Glomerular endothelial cell (primary cell): ENCODE data around the gene BPI. TPM values are rescaled to one million over a fixed set of nuclear protein-coding genes. Genes with fewer than 3 reads are reported as not detected.
"Not testable (repeated sequence)": the region's sequence is repeated elsewhere in the genome, so short reads cannot be mapped to it uniquely, and the experiment has no call there.

Experiments used
- DNase-seq: peaks from one replicate; pipeline ENCODE4 v3.0.0-alpha.2; 2011; ENCODE audit warnings: low read depth, low spot score; ENCODE audit errors: extremely low read depth
- total RNA-seq: library from RNA; depleted of rRNA; stranded (reverse); fragments of >200 nt; gene quantifications from 2 replicates; pipeline ENCODE4 v1.2.3, GENCODE V29; 2015

Gene BPI
- total RNA-seq, 1 donor from 2014 or later = not detected

DNA sequence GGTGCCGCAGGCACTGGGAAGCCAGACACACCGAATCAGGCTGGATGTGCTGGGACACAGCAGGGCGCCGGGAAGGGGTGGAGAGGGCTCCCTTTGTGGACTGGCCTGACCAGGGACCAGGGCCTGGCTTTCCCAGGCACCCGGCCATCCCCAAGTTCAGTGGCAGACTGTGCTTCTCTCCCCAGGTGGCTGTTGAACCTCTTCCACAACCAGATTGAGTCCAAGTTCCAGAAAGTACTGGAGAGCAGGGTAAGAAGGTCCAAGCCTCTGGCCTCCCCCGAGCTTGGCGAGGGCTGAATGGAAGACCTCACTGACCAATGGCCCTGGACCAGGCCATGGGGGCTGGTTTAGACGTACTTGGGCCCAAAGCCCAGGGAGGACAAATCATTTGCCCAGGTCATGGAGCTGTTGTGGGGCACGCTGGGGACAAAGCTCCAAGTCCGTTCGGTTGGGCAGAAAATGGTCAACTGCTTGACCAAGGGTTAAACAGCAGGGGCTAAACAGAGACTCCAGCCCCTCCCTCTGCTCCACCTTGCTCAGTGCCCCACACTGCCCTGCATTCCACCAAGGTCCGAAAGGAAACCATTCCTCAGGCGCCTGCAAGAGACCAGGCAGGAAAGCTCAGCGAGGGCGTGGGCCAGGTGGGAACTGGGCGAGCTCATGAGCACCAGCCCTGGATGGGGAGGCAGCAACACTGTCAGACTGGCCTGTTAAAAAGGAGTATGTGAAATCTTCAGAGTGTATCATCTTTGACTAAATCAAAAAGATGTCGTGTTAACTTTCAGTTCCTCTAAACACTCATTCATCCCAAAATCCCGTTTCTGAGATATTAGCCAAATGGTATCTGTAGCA lies 51.4 kb downstream of the BPI start:
- no peak for DNase-seq

DNA sequence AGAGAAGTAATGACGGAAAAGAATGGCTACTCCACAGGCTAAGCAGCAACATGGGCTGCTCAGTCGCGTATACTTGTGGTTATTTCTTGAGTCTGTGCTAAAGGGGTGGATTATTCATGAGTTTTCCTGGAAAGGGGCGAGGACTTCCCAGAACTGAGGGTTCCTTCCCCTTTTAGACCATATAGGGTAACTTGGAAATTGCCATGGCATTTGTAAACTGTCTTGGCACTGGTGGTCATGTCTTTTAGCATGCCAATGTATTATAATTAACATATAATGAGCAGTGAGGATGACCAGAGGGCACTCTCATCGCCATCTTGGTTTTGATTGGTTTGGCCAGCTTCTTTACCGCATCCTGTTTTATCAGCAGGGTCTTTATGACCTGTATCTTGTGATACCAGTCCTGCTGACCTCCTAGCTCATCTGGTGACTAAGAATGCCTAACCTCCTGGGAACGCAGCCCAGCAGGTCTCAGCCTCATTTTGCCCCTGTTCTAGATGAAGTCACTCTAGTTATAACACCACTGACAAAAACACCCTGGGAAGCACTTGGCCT lies 53.8 kb downstream of the BPI start:
- no peak for DNase-seq

DNA sequence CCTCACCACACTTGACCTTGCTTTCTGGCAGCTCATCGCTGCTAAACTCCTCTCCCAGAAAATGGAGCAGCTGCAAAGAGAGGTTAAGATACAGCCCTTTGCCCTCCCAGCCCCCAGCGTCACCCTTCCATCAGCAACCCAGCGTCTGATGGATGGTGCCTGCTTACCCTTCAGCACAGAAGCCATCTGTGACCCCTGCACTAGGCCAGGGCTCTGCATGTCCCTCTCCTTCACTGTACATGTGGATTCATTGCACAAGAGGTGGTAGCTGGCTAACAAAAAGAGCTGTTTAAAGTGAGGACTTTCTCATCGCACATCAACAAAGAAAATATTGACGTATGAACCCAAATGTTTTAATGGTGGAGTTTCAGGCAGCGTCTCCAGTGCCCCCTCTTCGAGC lies 54.6 kb downstream of the BPI start:
- no peak for DNase-seq

DNA sequence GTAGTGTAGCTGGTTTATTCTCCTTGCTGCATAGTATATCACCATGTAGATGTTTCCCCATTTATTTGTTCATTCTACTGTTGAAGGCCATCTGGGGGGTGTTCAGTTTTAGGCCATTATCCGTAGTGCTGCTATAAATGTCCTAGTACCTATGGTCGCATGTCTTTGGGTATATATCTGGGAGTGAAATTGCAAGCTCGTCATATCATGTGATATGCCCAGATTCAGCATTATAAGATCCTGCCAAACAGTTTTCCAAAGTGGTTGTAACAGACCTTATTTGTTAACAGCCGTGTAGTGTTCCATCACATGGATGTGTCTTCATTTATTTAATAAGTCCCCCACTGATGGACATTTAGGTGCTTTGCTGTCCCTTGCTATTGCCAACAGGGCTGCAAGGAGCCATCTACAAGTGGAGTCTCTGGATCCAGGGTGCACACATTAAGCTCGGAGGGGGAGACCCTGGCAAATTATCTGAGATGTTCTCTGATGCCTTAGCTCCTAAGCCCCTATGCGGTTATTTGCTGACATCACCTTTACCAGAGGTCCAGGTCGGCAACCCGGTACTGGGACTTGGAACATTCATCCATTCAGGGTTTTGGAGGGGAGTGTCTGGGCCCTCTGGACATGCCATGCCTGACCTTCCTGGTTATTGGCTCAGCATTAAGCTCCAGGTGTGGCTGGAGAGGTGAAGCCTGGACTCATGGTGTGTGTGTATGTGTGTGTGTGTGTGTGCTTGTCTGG lies 59.2 kb downstream of the BPI start:
- DNase-seq = no peak

DNA sequence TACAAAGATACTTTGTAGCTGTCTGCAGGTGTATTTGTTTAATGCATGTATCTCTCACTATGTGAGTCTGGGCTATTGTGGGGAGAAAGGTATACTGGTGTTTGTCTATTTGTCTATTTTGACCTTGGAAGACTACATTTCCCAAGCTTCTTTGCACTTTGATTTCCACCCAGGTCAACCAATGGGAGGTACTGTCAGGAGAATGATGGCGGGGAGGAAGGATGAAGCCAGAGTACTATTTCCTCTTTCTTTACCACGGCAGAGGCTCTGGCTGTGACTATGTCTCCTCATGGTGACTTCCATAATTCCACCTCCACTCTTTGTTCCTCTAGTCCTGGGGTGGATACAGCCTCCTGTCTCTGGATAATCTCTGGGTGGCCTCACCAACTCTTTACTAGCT lies 65.4 kb downstream of the BPI start:
- no peak for DNase-seq

DNA sequence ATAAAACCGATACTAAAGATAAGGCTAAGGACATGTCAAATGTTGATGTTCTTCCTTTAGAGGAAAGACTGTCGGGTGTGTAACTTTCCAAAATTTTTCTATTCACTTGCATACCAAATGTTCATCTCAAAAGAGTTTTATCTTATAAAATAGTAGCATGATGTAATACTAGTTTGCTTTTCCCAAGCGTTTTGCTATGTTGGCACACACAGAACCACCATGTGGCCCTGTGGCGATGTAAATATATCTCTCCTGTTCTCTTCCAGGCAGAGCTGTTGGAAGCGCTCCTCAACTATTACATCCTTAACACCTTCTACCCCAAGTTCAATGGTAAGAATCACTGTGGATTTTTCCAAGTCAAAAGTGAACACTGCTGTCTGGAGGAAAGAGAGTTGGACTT lies 68.8 kb downstream of the BPI start:
- no peak for DNase-seq

DNA sequence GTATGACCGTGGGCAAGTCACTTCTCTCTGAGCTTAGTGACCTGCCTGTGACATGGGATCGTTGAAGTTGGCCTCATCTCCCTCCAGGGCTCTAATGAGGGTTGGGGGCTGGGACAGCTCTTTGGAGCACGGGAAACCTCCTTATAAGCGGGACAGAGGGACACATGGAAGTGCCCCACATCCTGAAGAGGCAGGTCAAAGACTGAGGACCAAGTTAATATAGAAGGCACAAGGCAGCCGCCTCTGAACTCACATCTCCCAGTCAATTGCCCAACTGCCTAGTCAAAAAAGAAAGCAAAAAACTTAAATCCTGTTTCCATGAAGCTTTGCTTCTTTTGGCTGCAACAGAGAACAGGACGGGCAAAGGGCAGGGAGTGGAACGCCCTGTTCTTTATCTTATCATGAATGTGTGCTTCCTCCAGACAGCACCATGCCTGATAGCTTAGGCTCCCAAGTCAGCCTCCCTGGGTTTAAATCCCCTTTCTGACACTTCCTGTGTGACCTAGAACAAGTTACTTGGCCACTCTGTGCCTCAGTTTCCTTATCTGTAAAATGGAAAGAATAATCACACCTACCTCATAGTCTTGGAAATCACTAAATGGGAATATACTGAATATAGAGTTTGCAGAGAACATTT lies 69.4 kb downstream of the BPI start:
- DNase-seq = no peak

DNA sequence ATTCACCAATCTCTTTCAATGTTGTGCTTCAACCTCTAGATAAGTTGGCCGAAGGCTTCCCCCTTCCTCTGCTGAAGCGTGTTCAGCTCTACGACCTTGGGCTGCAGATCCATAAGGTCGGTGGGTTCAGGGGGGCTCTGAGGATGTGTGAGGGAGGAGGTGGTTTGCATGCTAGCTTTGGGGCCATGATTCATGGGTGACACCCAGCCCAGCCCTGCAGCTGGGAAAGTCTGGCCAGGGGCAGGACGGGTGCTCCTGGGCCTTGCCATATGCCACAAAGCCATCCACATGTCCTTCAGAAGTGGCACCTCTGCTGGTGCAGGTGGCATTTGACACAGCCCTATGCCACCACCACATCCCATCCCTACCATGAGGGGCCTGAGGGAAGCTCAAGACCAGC lies 69.9 kb downstream of the BPI start:
- DNase-seq = no peak

DNA sequence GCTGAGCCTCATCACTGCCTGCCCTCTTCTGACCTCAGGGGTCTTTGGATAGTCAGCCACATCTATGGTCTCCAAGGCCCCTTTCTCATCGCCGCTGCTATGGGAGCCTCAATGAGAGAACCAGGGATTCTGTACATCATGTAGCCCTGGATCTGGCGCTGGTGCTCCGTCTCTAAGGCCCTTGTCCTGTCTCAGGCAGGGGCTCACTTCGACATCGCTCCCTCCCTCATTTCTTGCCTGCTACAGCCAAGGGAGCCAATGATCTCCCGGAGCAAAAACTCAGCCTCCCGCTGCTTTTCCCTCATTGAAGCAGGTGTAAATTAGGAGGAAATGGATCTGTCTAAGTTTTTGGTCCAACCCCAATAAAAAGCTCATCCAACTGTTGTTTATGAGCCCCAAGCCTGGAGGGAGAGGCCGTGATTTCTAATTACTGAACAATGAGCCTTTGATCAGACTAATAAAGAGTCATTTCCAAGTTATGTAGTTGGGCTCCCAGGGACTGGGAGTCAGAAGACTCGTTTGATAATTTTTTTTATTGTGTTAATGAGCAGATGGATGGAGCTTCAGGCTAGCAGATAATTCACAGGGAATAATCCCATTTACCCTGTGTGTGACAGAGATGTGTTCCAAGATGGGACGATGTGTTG lies 73.2 kb downstream of the BPI start:
- DNase-seq = no peak

DNA sequence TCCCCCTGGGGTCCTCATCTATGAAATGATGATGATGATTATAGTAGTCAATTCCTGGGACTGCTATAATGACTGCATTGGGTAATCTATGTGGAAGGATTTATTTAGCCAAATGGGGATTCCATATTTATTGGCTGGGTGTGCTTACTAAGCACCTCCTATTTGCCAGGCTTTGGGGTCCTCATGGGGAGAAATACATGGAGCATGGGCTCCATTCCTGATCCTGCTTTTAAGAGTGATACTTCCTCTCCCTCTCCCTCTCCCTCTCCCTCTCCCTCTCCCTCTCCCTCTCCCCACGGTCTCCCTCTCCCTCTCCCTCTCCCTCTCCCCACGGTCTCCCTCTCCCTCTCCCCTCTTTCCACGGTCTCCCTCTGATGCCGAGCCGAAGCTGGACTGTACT lies 73.9 kb downstream of the BPI start:
- not testable (repeated sequence) for DNase-seq

DNA sequence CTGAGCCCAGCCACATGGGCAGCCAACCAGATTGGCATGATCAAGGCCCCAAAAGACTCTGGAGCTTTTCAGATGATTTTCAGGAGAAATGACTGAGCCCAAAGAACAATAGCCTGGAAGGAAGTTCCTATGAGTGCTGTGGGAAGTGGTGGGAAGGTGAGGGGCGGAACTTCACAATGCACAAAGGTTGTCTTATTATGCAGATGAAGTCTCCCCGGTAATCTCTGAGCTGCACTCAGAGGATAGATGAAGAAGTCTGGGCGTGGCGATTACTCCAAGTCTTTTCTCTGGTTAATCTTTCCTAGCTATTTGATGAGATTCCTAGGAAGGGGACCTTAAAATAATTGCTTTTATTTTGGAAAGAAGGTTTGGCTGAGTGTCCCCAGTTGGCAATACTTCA lies 79.2 kb downstream of the BPI start:
- no peak for DNase-seq

DNA sequence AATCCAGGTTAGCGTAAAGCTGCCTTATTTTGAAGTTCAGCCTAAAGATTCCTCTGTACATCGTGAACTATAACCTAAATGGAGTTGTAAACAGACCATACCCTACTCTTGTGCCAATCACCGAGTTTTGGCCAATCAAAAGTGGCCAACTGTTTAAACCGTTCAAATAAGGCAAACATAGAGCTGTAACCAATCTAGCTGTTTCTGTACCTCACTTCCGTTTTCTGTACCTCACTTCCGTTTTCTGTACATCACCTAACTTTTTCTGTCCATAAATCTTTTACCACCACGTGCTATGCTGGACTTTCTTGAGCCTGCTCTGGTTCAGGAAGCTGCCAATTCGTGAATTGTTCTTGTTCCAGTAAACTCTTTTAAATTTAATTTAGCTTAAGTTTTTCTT lies 82.0 kb downstream of the BPI start:
- no peak for DNase-seq

DNA sequence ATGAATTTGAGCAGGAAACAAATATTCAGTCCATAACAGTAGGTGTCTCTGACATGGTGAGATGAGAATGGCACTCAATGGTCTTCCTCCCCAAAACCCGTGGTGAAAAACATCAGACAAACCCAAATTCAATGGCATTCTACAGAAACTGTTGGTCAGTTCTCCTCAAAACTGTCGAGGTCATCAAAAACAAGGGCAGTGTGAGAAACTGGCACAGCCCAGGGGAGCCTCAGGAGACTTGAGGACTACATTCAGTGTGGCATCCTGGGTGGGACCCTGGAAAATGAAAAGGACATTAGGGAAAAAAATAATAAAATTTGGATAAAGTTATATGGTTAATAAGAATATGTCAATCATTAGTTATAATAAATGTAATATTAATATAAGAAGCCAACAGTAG lies 82.9 kb downstream of the BPI start:
- no peak for DNase-seq

Other genes starting within 250 kb of the BPI start
- gene TGM2, start 138.9 kb upstream of the BPI start, total RNA-seq = 448 and 670 TPM in 2 replicates
- 0.97 and 6.0 TPM in 2 replicates for gene KIAA1755, start 43.4 kb upstream of the BPI start, total RNA-seq
- not detected in 2 replicates for gene LBP, start 42.3 kb downstream of the BPI start, total RNA-seq
- 21.1 and 38.3 TPM in 2 replicates for gene SNHG17, start 131.2 kb downstream of the BPI start, total RNA-seq
- 39.3 and 47.2 TPM in 2 replicates for gene RALGAPB, start 168.7 kb downstream of the BPI start, total RNA-seq